Measurements from ENCODE around the gene RAD51B. TPM values are rescaled to one million over a fixed set of nuclear protein-coding genes. Genes with fewer than 3 reads are reported as not detected.
"Not testable (repeated sequence)": the region's sequence is repeated elsewhere in the genome, so short reads cannot be mapped to it uniquely, and the experiment has no call there.

Gene RAD51B
- total RNA-seq, 1 donor from 2014 or later: 3.2 TPM

DNA sequence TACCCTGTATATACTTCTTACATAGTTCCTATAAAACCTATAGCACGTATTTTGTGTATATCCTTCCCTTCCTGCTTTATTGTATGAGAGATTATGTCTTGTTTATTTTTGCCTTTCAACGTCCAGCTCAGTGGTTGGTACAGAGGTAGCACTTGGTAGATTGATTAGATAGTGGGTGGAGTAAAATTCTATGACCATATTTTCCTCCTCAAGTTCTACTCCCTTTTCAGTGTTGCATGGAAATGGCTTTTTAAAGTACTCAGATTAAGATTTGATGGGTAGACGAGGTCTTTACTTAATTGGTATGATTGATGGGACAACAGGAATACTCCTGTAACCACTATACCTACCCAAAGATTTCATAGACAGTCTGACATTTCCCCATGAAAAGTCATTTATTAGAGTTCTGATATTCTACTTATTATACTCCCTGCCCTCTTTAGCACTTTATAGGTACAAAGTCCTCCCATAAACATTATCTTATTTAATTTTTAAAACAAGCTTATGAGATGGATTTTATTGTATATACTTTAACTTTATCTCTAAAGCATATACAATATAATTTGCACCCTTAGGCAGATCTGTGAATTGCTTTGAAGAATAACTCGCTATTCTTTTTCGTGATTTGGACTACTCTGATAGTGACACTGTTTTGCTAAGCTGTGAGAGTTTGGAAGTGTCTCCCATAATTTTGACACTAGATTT is 348.0 kb downstream of the RAD51B start:
- intact Hi-C loops (cut with micrococcal nuclease): no loop called here
- no peak for ATAC-seq

GRCh38 chr14:68168460-68169109 is 349.0 kb downstream of the RAD51B start:
- intact Hi-C loops (cut with micrococcal nuclease): no loop called here
- ATAC-seq (no peak), DNase-seq (no peak)

More for the DNA sequence above, 348.0 kb downstream of the RAD51B start:
- no peak for DNase-seq

GRCh38 chr14:68172216-68172615 is 352.6 kb downstream of the RAD51B start:
- intact Hi-C loops (cut with micrococcal nuclease): no loop called here
- no peak for DNase-seq
- ATAC-seq: no peak

DNA sequence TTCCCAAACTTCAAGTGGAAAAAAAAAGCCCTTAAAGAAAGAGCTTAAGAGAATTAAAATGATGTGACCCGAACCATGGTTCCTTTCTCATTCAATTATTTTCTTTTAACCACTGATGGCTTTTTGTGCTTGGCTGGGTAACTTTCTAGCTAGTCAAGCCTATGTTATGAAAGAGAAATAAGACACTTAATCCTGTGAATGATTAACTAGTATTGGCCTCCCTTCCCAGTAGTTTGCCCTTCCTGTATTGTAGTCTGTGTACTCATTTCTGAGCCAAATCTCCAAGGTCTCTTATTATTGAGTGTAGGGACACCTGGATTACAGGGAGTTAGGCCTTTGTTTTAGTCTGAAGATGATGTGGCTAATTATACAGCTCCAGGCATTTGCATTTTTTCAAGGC is 353.0 kb downstream of the RAD51B start:
- intact Hi-C loops (cut with micrococcal nuclease): no loop called here
- DNase-seq: no peak
- no peak for ATAC-seq

GRCh38 chr14:68173227-68173972 is 353.8 kb downstream of the RAD51B start:
- intact Hi-C loops (cut with micrococcal nuclease): no loop called here
- ATAC-seq: no peak
- DNase-seq: no peak

DNA sequence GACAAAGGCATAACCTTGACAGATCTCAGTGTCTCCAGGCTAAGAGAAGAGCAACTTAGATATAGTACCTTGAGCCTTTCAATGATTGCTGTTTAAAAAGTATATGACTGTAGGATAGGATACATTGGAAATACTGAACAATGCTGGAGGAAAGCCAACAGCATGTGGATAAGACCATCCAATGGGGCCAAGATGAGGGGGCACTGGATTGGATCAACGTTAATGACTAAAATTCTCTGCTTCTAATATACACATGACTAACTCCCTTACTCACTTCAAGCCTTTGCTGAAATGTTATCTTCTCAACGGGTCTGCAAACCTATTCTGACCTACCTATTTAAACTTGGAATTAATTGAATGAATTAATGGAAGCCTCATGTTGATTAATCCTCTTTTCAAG is 354.9 kb downstream of the RAD51B start:
- intact Hi-C loops (cut with micrococcal nuclease): no loop called here
- no peak for DNase-seq

GRCh38 chr14:68176687-68177086 is 357.1 kb downstream of the RAD51B start:
- intact Hi-C loops (cut with micrococcal nuclease): no loop called here
- ATAC-seq (no peak), DNase-seq (no peak)

More for the DNA sequence above, 354.9 kb downstream of the RAD51B start:
- no peak for ATAC-seq

GRCh38 chr14:68177728-68178127 is 358.1 kb downstream of the RAD51B start:
- ATAC-seq: no peak
- intact Hi-C loops (cut with micrococcal nuclease): no loop called here

GRCh38 chr14:68178282-68178681 is 358.7 kb downstream of the RAD51B start:
- intact Hi-C loops (cut with micrococcal nuclease): no loop called here
- no peak for ATAC-seq

More at GRCh38 chr14:68177728-68178127, 358.1 kb downstream of the RAD51B start:
- no peak for DNase-seq

DNA sequence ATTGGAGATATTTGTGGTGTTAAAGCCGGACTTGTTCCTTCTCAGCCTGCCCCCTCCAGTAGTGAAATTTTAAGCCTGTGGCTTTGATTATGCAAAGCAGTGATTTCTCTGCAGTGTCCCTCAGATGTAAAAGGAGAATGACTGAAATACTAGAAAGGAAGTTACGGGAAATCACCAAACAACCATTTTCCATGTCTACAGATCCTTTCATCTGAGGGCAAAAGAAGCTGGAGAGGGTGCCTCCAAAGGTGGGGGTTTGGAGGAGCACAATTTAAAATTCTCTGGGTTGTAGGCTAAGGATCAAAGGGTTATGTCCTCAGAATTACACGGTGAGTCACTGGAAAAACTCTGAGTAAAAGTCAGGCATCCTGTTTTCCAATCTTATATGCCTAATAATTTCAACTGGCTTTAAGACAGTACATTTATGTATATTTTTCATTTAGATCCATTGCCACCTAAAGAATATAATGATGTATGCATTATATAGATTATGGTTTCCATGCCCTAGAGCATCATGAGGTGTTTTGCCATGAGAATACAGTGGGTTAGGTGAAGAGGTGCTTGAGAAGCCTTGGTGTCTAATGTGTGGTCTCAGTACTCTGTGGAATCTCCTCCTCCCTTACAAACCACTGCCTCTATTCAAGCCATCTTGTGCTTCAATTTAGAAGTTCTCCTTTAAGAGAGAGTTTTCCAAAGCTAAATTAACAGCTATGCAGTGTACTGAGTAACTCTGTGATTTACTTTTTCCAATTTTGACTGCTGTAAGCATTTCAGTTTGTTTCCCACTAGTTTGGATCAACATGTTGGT is 362.1 kb downstream of the RAD51B start:
- ATAC-seq (no peak), DNase-seq (no peak)

More at GRCh38 chr14:68178282-68178681, 358.7 kb downstream of the RAD51B start:
- DNase-seq: no peak

GRCh38 chr14:68182492-68182891 is 362.9 kb downstream of the RAD51B start:
- intact Hi-C loops (cut with micrococcal nuclease): no loop called here
- ATAC-seq: no peak
- no peak for DNase-seq

More for the DNA sequence above, 362.1 kb downstream of the RAD51B start:
- intact Hi-C loops (cut with micrococcal nuclease): no loop called here

DNA sequence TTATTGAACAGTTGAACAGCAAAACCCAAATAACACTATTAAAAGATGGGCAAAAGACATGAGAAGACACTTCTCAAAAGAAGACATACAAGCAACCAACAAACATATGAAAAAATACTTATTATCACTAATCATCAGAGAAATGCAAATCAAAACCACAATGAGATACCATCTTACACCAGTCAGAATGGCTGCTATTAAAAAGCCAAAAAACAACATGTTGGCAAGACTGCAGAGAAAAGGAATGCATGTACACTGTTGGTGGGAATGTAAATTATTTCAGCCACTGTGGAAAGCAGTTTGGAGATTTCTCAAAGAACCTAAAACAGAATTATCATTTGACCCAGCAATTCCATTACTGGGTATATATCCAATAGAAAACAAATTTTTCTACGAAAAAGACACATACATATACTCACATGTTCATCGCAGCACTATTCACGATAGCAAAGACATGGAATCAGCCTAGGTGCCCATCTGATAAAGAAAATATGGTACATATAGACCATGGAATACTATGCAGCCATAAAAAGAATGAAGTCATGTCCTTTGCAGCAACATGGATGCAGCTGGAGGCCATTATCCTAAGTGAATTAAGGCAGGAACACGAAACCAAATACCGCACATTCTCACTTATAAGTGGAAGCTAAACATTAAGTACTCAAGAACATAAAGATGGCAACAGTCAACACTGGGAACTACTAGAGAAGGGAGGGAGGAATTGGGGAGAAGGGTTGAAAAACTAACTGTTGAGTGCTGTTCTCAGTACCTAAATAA is 367.1 kb downstream of the RAD51B start:
- ATAC-seq; DNase-seq; intact Hi-C loops (cut with micrococcal nuclease): not testable (repeated sequence)

GRCh38 chr14:68188174-68188573 is 368.6 kb downstream of the RAD51B start:
- DNase-seq: no peak
- no peak for ATAC-seq
- intact Hi-C loops (cut with micrococcal nuclease): no loop called here

GRCh38 chr14:68190032-68190431 is 370.5 kb downstream of the RAD51B start:
- no peak for ATAC-seq
- no peak for DNase-seq
- intact Hi-C loops (cut with micrococcal nuclease): no loop called here

DNA sequence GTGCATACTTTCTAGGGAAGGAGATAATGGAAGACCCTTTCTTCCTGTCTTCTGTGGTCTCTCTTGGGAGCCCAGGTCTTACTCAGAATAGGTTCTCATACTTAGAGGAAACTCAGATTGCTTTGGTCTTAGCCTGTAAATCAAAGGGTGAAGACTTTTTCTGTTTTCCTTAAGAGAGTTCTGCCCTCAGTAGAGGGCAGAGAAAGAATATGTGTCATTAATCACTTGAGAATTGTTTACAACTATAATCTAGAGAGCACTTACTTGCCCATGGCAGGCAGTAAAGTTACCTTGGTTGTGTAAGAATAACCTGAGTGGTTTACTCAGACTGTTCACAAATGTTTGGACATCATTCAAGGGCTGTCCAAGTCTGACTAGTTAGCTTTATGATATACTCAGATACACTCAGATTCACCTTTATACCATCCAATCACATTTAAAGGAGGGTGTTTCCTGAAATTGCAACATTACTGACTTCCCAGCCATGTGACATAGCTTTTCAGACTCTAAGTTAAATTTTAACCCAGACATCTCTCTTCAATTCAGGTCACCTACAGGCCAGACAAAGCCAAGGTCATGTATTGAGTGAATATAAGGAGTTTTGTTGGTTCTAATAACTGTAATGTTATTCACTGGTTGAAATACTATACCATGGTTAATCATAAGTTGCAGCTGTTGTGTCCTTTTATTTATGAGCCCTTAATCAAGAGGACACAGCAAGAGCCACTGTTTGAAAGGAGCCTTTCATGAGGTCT is 372.2 kb downstream of the RAD51B start:
- ATAC-seq: no peak
- intact Hi-C loops (cut with micrococcal nuclease): no loop called here
- no peak for DNase-seq

DNA sequence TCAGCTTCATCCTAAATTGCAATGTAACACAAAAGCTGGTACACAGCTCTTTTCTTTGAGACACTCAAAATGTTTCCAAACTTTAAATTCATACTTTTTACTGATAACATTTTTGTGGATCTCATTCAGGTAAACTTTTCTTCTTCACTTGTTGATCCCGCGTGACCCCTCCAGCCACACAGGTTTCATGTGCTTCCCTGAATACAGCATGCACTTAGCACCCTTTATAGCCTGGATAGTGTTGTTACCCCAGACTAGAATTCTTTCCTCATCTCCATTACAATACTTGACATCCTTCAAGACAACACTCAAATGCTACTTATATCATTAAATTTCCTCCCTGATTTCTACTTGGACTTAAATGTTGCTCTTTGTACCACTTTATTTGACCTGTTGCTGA is 373.4 kb downstream of the RAD51B start:
- DNase-seq (no peak), ATAC-seq (no peak)
- intact Hi-C loops (cut with micrococcal nuclease): no loop called here

DNA sequence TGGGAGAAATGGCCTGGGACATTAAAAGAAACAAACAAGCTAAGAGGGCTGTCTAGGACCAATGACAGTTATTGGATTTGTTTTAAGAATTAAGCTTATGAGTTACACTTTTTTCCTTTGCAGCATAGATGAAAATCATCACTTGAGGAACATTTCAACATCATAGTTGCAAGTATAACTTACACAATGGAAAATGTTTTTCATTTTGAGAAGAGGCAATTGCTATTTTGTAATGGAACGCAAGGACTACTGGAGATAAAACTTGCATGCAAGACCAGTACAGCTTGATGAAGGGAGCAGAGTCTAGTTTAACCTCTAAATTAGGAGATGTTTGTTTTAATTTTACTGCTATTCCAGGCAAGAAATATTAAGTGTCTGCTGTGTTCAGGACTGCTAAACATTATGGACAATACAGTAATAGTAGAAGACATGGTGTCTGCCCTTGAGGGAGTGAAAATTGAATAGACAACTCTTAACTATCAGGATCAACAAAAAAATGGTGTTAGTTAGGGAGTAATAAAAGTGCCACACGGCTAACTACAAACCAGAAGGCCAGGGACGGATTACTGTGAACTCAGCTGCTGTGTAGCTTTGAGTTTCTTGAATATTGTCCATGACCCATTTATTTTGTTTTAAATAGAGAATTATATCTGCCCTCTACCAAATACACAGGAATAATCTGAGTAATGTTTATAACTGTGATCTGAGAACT is 374.5 kb downstream of the RAD51B start:
- no peak for DNase-seq
- peak; percentile 19 for ATAC-seq

More for the DNA sequence above, 374.5 kb downstream of the RAD51B start:
- intact Hi-C loops (cut with micrococcal nuclease): no loop called here

All from left ventricle myocardium superior (tissue), 1 donor.